Epithelial cell of esophagus (primary cell): ENCODE measurements around the gene MZF1.

Experiments used
- DNase-seq: peaks from one replicate; pipeline ENCODE4 v3.0.0; 2010; ENCODE audit warnings: low read depth
- H3K4me3 ChIP-seq: 2 replicates; pipeline ENCODE4 v1.5.1; 2011; ENCODE audit warnings: mild to moderate bottlenecking, low read length, control low read depth
- TF ChIP-seq, protein P1 (sequence below): IDR thresholded peaks from 2 replicates; pipeline ENCODE4 v1.5.1; 2011; ENCODE audit warnings: low read depth, mild to moderate bottlenecking, low read length, control low read depth, inconsistent platforms; ENCODE audit not compliant: insufficient read depth; ENCODE audit errors: missing control alignments

MZF1 gene

DNA sequence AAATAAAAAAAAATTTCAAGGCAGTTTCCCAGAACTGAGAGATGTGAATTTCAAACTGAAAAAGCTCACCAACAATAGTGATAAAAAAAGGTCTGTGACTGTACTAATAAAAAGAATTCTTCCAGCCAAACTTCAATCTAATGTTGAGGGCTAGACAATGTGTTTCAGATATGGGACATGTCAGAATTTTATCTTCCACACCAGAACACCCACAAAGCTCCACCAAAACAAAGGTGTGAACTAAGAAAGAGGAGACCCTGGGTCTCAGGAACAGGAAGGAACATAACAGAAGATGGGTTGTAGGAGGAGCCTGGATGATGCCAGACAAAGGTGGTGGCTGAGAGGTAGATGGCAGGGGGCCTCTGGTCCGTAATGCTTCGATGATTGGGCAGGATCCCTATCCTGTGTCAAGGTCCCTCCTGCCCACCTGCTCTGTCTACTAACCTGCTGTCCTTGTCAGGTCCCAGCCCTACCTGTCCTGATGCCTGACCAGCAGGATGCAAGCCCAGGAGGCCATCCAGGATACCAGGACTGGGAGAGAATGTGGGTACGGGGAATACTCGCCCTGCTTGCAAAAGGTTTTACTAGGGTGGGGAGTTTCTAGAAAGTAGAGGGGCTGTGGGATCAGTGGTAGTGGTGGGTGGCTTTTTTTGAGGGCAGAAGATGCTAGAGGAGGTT lies 4.5 kb downstream of the MZF1 start:
- no peak for DNase-seq
- TF ChIP-seq, protein P1, sequence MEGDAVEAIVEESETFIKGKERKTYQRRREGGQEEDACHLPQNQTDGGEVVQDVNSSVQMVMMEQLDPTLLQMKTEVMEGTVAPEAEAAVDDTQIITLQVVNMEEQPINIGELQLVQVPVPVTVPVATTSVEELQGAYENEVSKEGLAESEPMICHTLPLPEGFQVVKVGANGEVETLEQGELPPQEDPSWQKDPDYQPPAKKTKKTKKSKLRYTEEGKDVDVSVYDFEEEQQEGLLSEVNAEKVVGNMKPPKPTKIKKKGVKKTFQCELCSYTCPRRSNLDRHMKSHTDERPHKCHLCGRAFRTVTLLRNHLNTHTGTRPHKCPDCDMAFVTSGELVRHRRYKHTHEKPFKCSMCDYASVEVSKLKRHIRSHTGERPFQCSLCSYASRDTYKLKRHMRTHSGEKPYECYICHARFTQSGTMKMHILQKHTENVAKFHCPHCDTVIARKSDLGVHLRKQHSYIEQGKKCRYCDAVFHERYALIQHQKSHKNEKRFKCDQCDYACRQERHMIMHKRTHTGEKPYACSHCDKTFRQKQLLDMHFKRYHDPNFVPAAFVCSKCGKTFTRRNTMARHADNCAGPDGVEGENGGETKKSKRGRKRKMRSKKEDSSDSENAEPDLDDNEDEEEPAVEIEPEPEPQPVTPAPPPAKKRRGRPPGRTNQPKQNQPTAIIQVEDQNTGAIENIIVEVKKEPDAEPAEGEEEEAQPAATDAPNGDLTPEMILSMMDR: no peak
- H3K4me3 ChIP-seq: no peak overlapping the region

- no peak overlapping the region for H3K4me3 ChIP-seq
- DNase-seq: no peak
- TF ChIP-seq, protein P1: no peak
Measured at GRCh38 chr19:58566989-58567388, 6.1 kb downstream of the MZF1 start.

GRCh38 chr19:58563823-58564222 lies 9.3 kb downstream of the MZF1 start:
- DNase-seq: no peak
- TF ChIP-seq, protein P1: no peak
- H3K4me3 ChIP-seq: no peak overlapping the region

- peak overlapping the region; percentile 57 for H3K4me3 ChIP-seq
- TF ChIP-seq, protein P1: no peak
- DNase-seq: no peak
Measured at GRCh38 chr19:58563034-58563573, 10.0 kb downstream of the MZF1 start.

GRCh38 chr19:58562122-58563033 lies 10.8 kb downstream of the MZF1 start:
- TF ChIP-seq, protein P1: no peak
- DNase-seq: peak; percentile 68
- peak overlapping the region; percentile 57 for H3K4me3 ChIP-seq

DNA sequence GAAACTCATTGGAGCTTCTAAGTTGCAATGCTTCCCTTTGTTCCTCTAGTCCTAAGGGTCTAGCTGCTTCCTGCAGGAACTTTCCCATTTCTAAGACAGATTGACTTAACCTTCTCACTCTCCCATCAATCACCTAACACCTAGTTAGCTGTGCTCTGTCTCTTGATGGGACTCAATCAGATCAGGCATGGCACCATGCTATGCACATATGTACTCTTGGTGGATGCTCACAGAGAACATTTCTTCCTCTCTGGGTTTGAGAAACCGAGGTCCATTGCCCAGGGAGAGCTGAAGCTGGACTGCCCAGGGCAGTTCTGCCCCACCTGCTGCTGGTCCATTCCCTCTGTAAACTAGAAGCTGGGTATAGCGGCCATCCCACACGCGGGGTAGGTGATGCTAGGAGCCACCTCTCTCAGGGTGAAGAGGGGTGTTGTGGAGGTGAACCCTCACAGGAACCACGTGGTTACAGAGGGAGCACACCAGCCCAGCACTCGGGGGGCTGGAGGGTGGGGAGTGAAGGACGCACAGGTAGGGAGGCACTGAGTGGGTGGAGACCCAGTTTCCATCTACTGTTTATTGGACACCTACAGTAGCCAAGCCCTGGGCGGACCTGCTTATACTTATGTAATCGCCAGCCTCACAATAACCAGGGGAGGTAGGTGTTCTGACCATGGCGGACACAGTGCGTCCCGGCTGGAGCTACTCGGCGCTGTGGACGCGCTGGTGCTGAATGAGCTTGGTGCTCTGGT lies 11.6 kb downstream of the MZF1 start:
- DNase-seq: no peak
- peak overlapping the region; percentile 57 for H3K4me3 ChIP-seq
- TF ChIP-seq, protein P1: no peak
